Rectal smooth muscle tissue (tissue), 1 donor: ENCODE data around the gene DOCK7.

ENCODE experiments used
- H3K27ac ChIP-seq: one replicate; pipeline ENCODE4 v1.7.0; 2013; ENCODE audit warnings: low read depth, low read length, inconsistent platforms
- H3K27me3 ChIP-seq: one replicate; pipeline ENCODE4 v1.7.0; 2013; ENCODE audit warnings: low read length; ENCODE audit not compliant: control insufficient read depth, insufficient read depth
- H3K36me3 ChIP-seq: one replicate; pipeline ENCODE4 v1.7.0; 2013; ENCODE audit warnings: low read length; ENCODE audit not compliant: control insufficient read depth, insufficient read depth
- H3K4me1 ChIP-seq: one replicate; pipeline ENCODE4 v1.7.0; 2013; ENCODE audit warnings: low read length; ENCODE audit not compliant: control insufficient read depth, insufficient read depth
- H3K4me3 ChIP-seq: one replicate; pipeline ENCODE4 v1.7.0; 2013; ENCODE audit warnings: low read length
- H3K9ac ChIP-seq: one replicate; pipeline ENCODE4 v1.7.0; 2013; ENCODE audit warnings: low read length

DOCK7 gene, protein sequence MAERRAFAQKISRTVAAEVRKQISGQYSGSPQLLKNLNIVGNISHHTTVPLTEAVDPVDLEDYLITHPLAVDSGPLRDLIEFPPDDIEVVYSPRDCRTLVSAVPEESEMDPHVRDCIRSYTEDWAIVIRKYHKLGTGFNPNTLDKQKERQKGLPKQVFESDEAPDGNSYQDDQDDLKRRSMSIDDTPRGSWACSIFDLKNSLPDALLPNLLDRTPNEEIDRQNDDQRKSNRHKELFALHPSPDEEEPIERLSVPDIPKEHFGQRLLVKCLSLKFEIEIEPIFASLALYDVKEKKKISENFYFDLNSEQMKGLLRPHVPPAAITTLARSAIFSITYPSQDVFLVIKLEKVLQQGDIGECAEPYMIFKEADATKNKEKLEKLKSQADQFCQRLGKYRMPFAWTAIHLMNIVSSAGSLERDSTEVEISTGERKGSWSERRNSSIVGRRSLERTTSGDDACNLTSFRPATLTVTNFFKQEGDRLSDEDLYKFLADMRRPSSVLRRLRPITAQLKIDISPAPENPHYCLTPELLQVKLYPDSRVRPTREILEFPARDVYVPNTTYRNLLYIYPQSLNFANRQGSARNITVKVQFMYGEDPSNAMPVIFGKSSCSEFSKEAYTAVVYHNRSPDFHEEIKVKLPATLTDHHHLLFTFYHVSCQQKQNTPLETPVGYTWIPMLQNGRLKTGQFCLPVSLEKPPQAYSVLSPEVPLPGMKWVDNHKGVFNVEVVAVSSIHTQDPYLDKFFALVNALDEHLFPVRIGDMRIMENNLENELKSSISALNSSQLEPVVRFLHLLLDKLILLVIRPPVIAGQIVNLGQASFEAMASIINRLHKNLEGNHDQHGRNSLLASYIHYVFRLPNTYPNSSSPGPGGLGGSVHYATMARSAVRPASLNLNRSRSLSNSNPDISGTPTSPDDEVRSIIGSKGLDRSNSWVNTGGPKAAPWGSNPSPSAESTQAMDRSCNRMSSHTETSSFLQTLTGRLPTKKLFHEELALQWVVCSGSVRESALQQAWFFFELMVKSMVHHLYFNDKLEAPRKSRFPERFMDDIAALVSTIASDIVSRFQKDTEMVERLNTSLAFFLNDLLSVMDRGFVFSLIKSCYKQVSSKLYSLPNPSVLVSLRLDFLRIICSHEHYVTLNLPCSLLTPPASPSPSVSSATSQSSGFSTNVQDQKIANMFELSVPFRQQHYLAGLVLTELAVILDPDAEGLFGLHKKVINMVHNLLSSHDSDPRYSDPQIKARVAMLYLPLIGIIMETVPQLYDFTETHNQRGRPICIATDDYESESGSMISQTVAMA (N-terminal part only)

DNA sequence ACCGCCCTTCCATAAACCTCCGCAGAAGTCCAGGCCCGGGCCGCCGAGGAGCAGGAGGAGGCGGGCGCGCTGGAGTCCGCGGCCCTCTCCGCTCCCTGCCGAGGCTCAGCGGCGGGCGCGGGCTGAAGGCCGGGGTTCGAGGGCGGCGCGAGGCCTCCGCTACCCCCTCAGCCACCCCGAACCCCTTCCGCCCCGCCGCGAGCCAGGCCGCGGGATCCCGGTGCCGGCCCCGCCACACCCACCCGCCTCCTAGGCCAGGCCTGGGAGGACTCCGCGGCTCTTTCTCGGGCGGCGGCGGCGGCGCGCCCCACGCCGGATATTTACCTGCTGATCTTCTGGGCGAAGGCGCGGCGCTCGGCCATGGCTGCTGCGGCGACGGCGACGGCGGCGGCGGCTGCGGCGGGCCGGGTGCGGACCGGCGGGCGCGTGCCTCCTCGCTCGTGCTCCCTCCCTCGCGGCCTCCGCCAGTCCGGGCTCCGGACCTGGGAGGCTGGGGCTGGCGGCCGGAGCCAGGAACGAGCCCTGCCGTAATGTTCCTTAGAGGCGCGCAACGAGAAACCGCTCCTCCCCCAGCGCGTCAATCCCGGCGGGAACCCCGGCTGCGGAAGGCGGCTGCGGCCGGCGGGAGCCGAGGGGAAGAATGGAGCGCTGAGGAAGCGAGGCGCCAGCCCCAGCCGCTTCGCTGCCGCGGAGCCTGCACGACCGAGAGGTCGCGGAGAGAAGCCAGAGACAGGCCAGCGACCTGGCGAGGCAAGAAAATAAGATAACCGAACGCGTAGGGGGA, at the start of gene DOCK7:
Gene DOCK7, minus strand, starts transcription at position 484 of the 784 bp plus-strand sequence. Its CDS starts 122 bp downstream, at position 362.
- peaks cover 25% of the 10 kb centered on the region for H3K4me1 ChIP-seq
- no peaks in the 10 kb centered on the region for H3K36me3 ChIP-seq
- peak within 1 kb of the TSS; percentile 80 for H3K4me3 ChIP-seq
- H3K9ac ChIP-seq, result peak within 1 kb of the TSS; percentile 36
- H3K27ac ChIP-seq, result peak within 1 kb of the TSS; percentile 58
- no peaks in the 10 kb centered on the region for H3K27me3 ChIP-seq

DNA sequence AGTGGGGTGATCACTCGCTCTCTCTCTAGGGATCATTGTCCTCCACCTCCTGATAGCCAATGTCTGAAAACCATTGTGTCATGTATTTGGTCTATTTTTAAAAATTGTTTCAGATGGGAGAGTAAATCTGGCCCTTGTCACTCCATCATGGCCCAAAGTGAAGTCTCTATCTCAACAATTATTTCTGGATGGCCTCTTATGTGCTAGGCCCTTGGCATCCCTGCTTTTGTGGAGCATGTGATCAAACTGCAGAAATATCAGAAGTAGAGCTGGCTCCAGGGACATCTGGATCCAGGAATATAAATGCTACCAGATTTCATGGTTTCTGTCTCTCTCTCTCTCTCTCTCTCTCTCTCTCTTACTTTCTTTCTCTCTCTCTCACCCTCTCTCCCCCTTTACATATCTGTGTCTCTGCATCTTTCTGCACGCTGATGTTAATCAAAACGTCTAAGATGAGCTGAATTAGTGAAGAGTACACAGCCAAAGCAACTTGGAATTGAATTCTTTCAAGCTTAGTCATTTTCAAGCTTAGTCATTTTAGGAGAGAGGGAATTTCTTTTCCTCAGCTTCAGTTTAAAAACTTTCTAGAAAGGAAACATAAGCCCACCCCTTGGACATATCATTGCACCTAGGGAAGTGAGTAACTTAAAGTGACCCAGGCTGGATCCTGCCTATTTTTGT, 47.4 kb upstream of the DOCK7 start:
- no peaks in the 10 kb centered on the region for H3K27me3 ChIP-seq
- H3K4me1 ChIP-seq, result no peaks in the 10 kb centered on the region
- H3K4me3 ChIP-seq, result no peak overlapping the region
- H3K36me3 ChIP-seq, result no peaks in the 10 kb centered on the region
- no peak overlapping the region for H3K27ac ChIP-seq
- H3K9ac ChIP-seq, result no peak overlapping the region

DNA sequence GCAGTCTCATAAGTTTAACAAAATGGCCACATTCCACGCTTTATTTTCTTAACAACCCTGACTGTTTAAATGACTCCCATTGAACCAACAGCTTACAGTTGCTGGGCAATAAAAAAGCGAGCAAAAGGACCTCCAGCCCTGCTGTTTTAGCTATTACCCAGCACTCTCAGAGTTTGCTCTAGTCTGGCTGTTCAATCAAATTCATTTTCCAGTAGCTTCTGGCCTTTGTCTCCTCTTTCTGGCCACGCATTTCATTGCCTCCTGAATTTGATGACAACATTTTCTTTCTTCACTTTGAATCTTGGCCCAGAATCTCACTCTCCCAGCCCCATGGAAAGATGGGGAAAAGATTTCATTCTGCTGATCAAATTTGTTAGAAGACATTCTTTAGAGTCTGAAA, 44.1 kb upstream of the DOCK7 start:
- Histone ChIP-seq H3K27ac (no peak overlapping the region), H3K36me3 (no peaks in the 10 kb centered on the region), H3K4me1 (no peaks in the 10 kb centered on the region), H3K9ac (no peak overlapping the region), H3K4me3 (no peak overlapping the region), H3K27me3 (no peaks in the 10 kb centered on the region)

DNA sequence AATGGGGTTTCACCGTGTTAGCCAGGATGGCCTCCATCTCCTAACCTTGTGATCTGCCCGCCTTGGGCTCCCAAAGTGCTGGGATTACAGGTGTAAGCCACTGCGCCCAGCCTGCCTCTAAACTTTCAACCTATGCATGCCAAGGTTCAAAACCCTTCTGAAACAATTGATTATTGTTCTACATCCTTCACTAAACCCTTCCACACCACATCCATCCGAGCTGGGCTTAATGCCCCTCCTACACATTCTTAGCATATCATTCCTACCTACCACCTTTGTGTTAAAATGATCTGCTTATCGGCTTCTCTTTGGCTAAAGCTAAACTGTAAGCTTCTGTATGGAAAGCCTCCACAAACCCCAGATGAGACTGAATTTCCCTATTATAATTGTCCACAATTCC, 40.8 kb upstream of the DOCK7 start:
- no peaks in the 10 kb centered on the region for H3K36me3 ChIP-seq
- H3K9ac ChIP-seq, result no peak overlapping the region
- H3K27ac ChIP-seq, result no peak overlapping the region
- H3K27me3 ChIP-seq, result no peaks in the 10 kb centered on the region
- no peaks in the 10 kb centered on the region for H3K4me1 ChIP-seq
- H3K4me3 ChIP-seq, result no peak overlapping the region

DNA sequence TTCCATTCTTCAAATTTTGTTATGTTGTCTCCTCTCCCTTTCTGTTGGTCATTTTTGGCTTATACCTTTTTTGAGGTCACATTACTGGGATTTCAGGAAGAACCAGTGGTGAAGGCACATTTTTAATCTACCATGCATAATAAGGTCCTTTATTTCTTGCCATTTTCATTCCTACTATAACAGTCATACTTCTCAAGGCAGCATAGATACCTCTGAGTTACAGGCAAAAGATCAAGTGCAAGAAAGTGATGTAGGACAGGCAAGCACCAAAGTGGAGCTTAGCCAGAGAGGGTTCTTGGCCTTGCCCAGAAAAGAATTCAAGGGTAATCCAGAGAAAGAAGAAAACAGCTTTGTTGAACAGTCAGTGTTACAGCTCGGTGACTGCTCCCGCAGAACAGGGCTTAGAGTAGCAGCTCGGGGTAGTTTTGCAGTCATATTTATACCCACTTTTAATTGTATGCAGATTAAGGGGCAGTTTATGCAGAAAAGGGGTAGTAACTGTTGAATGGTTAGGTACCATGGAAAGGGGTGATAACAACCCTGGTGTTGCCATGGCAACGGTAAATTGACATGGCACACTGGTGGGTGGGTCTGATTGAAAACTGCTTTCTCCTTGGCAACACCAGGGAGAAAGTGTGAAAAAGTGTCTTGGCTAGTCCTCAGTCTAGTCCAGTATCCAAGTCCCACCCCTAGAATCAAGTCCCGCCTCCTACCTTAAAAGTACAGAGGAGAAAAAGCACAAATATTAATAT, 39.6 kb upstream of the DOCK7 start:
- no peaks in the 10 kb centered on the region for H3K27me3 ChIP-seq

DNA sequence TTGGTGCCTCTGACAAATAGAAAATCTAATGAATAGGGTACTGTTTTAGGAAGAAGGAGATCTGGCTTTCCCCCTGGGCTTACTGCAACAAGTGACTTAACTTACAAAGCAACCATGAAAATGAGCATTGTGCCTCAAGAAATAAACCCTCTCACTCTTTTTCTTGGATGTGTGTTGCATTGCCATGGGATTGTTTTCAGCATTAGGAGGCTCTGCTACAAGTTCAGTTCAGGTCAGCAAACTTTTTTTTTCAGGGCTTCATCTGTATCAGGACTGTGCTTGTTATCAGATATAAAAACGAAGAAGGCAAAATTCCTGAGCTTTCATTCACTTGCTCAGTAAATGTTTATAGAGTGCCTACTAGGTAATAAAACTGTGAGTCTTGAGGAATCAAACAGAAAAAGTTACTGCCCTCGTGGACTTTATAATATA, 37.8 kb upstream of the DOCK7 start:
- H3K4me1 ChIP-seq, result no peaks in the 10 kb centered on the region
- no peak overlapping the region for H3K9ac ChIP-seq
- H3K27ac ChIP-seq, result no peak overlapping the region
- no peaks in the 10 kb centered on the region for H3K36me3 ChIP-seq
- H3K27me3 ChIP-seq, result no peaks in the 10 kb centered on the region
- H3K4me3 ChIP-seq, result no peak overlapping the region

More for the DNA sequence above, 39.6 kb upstream of the DOCK7 start:
- Histone ChIP-seq H3K4me1 (no peaks in the 10 kb centered on the region), H3K36me3 (no peaks in the 10 kb centered on the region), H3K4me3 (no peak overlapping the region), H3K9ac (no peak overlapping the region), H3K27ac (no peak overlapping the region)

DNA sequence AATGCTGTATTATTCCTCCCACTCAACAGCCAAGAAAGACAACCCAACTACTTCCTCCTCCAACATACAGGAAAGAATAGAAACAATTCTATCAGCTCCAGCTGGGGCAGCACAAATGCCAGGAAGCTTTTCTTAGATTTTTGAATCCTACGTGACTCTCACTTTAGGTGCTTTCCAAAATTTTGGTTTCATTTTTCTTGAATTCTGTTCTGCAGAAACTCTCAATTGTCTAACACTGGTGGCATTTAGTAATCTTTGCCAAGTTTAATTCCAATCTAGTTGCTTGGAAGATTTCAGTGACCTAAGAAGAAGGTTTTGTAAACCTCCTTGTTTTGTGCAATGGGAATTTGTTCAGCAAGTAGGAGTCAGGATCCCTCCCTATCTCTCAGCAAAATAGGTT, 37.1 kb upstream of the DOCK7 start:
- Histone ChIP-seq H3K4me1 (no peaks in the 10 kb centered on the region), H3K9ac (no peak overlapping the region), H3K4me3 (no peak overlapping the region), H3K36me3 (no peaks in the 10 kb centered on the region), H3K27ac (no peak overlapping the region), H3K27me3 (no peaks in the 10 kb centered on the region)

DNA sequence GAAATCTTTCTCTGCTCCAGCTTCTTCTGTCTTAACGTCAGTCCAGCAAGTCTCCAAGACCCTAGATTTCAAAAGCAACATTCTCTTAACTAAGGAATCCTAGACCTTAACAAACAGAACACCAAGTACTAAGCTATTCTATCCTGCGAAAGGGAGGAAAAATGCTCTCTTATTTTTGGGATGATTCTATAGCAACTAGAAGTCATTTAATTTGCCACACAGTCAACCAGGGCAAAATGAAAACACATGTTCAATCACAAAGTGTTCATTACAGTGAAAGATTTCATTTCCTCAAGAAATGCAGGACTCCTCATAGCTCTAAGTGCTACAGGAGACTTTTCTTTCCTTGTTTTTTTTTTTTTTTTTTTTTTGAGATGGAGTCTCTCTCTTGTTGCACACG, 36.2 kb upstream of the DOCK7 start:
- no peak overlapping the region for H3K4me3 ChIP-seq

DNA sequence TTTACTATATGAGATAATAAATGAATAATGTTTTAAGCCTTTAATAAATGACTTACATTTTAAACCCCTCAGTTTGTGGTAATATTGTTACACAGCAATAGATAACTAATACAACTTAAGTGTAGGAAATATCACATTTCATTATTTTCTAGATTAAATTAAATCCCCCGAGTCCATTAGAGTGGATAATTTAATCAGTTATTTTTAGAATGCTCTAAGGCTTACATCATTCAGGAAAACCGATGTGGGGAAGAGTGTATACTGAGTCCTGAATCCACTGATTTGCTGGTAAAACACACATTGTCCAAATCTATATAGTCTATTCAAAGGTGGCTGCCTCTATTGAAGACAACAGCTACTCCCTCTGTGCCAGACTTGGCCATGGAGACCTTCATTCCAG, 35.7 kb upstream of the DOCK7 start:
- Histone ChIP-seq H3K36me3 (no peaks in the 10 kb centered on the region), H3K27ac (no peak overlapping the region), H3K27me3 (no peaks in the 10 kb centered on the region), H3K9ac (no peak overlapping the region), H3K4me3 (no peak overlapping the region), H3K4me1 (no peaks in the 10 kb centered on the region)

More for the DNA sequence above, 36.2 kb upstream of the DOCK7 start:
- Histone ChIP-seq H3K27ac (no peak overlapping the region), H3K27me3 (no peaks in the 10 kb centered on the region), H3K36me3 (no peaks in the 10 kb centered on the region), H3K4me1 (no peaks in the 10 kb centered on the region), H3K9ac (no peak overlapping the region)

DNA sequence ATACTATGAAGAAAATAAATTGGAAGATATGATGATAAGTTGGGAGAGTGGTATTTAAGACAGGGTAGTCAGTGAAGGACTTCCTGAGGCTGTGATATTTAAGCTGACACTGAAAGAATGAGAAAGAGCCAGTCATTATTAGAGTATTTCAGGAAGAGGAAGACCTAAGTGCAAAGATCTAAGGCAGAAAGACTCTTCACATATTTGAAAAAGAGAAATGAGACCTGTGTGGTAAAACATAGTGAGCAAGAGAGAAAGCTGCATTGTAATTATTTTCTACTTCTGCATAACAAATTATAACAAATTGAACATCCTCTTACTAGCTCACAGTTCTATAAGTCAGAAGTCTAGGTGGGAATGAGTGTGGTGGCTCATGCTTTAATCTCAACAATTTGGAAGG, 34.6 kb upstream of the DOCK7 start:
- Histone ChIP-seq H3K36me3 (no peaks in the 10 kb centered on the region), H3K27ac (no peak overlapping the region), H3K27me3 (no peaks in the 10 kb centered on the region), H3K4me3 (no peak overlapping the region), H3K9ac (no peak overlapping the region), H3K4me1 (no peaks in the 10 kb centered on the region)
